Central memory CD4-positive, alpha-beta T cell (primary cell): ENCODE measurements around the gene UROS.

Experiments used
- DNase-seq: peaks from one replicate; pipeline ENCODE4 v3.0.0; 2022

Gene UROS

DNA sequence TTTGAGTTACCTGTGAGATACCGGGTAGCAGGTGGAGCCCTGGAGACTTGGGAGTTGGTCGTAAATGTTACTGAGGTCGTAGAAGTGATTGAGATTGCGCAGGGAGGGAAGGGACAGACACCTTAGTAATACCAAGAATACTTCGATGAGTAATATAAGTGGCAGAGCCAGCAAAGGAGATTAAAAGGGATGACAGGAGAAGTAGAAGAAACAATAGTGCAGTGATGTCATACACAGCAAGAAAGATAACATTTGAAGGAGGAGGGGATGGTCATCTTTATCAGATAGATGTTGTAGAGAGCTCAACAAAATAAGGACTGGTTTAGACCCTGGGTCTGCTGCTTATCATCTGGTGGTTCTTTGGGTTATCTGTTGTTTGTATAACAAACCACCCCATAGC, 5.3 kb upstream of the UROS start:
- no peak for DNase-seq

DNA sequence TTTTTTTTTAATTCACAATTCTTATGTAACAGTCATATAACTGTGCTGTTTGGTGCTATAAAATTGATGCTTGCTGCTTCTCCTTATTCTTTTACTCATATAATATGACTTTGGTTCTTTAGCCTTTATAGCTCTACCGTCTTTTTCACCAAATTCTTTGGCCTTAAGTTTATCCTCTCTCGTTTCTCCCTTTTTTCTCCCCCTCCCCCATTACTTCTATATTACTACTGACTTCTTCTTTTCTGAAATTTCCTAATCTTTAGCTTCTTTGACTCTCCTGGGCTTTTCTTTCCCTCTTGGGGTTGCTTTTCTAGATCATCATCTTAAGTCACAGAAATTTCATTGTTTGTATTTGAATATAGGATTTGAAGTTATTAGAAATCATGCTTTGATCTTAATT, 4.1 kb upstream of the UROS start:
- DNase-seq: no peak

DNA sequence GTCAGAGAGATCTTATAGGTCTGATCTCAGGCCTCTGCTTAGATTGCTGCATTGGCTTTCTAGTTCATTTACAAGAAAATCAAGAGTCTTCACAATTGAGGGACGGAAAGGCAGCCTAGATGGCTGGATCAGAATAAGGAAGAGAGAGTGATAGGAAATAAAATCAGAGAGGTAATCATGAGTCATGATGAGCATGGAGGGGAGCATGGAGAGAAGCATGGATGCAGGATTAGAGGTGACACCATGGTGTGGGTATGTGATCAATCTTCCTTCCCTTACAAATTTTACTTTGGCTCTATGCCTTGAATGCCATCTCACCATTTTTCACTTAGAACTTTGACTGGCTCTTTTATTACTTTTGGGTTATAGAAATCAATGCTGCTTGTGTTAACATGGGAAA, 1.7 kb upstream of the UROS start:
- DNase-seq: no peak

DNA sequence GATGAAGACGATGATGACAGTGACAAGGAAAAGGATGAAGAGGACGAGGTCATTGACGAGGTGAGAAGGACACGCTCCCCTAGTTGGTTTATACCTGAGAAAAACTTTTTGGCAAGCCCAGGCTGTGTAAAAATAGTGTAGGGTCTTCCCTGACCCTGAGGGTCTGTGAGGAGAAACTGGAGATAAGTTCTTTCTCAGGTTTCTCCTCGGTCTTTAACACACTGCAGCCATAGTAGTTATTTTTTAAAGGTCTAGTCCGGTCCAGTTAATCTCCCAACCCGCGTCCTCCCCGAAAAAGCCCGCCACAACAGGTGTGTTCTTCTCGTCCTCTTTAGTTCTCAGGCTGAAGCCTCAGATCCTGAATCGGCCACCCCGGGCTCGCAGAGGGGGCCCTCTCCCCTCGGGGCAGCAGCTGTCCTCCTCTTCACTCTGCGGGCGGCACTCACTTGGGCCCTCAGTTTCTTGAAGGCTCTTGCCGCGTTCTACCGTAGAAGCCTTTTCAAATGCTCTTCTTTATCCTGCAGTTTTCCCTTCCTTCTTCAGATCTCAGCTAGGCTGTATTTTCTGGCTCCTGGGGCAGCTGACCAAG, 699 bp upstream of the UROS start:
- DNase-seq: peak; percentile 2

DNA sequence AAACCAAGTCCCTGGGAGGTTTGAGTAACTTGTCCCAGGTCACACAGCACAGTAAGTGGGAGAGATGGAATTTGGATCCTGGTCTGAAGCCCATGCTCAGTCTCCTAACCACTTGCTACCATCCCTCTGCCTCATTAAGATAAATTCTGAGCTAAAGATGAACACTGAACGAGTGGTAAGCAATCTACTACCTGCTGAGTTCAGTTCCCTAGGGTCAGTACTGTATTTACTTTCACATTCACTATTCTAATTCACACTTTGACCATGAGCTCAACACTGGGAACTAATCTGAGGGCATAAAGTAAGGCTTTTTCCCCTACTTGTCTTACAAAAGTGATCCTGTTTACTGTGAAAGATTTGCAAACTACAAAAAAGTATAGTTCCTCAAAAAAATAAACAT, 2.4 kb downstream of the UROS start:
- DNase-seq: no peak

DNA sequence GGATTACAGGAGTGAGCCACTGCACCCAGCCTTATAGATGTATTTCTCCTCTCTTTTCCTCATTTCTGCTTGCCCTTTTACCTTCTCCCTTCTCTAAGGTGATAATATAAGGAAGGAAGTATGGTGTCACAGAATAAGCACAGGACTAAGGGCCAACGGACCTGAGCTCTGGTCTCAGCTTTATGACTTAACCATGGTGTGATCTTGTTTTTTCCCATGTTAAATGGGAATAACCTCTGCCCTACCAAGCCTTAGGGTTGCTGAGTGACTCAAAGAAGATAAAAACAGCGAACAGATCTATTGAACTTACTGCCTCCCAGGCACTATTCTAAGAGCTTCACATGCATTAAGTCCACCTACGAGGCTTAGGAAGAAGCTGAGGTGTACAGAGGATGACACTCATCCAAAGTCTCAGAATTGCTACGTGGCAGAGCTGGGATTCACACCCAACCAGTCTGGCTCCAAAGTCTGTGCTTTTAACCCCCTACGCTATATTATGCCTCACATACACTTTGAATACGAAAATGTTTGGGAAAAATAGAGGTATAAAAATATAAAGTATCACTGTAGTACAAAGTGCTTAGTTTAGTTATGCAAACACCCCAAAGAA, 5.6 kb downstream of the UROS start:
- no peak for DNase-seq

DNA sequence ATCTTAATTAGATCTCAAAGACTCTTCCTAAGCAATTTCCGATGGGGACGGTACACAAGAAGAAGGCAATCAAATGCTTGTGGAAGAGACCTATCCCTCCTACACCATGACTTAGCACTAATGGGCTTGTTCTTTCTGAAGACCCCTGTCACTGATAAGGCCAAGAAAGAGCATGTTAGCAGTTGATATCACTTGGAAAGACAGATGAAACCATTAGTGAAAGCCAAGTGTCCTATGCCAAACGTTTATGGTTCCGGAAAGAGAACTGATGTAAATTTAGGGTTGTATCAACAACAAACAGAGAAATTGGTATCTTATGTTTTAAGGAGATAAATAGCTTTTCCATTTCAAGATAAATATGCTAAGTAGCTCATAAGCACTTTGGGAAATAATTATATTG, 6.5 kb downstream of the UROS start:
- DNase-seq: no peak

DNA sequence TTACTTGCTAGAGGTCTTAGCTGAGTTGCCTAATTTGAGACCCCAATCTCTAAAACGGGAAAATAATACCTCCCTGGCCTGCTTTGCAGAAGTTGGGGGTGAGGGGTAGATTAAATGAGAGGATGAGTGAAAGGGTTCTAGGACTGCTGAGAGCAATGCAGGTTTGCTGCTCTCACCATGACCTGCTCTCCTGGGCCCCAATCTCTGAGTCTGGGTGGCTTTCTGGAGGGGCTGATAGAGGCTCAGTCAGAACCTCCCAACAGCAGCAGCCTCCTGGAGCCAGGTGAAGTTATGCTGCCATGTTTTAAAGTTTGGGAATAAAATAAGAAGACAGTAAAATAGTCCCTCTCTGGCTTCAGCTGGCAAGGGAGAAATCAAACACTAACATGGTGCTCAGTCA, 7.3 kb downstream of the UROS start:
- no peak for DNase-seq

DNA sequence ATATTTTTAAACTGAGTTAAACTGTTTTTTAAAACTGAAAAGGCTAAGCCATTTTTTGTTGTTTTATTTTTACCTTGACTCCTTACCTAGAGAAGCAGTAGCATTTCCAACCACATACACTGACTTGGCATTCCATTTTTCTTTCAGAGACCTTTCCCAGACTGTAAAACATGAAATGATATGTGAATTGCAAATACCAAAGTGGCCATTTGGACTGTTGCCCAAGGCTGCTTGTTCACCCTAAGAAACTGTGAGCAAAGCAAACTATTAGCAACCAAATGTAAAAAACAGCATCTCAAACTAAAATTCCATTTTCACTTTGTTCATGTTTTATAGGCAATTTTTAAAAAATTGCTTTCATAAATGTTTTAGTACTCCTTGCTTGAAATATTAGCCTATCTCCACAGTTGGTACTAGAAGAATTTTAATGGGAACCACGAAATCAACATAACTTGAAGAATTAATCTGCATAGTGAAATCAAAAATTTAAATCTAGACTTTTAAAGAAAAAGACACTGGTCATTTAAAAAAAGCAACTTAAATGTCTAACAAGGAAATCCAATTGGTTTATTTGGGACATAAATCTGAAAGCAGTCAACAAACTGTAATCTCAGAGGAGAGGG, 10.8 kb downstream of the UROS start:
- DNase-seq: no peak

DNA sequence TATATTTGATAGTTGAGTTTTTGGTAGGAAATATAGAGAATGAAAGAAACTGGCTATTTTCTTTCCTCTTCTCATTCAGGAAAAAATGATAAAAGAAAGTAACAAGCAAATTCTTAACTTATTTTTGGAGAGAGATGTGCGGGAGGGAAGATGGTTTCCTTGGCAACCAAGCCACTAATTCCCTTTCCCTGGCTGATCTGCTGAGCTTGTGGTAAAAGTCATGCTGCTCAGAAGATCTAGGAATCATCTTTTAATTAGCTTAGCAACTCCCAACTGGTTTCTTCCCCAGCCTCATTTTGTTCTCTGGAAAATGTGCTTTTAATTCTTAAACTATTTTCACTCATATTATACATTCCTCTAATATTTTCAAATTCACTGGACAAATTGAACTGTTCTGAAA, 11.8 kb downstream of the UROS start:
- no peak for DNase-seq

DNA sequence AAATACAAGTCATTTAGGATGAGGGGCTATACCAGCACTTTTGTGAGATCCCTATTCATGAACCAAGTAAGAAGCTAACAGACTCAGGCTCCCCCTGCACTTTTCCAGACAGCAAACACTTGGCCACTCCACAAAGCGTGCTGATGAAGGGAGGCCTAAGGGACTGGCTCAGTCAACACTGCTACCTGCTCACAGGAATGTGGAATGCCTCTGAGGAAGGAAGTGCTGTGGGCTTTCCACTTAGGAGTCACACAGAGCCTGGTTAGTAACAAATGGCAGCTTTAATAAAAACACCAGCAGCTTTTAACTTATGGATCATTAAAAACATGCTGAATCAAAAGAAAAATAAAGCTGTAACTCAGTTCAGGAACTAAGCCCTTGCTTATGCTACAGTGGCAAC, 15.0 kb downstream of the UROS start:
- no peak for DNase-seq

DNA sequence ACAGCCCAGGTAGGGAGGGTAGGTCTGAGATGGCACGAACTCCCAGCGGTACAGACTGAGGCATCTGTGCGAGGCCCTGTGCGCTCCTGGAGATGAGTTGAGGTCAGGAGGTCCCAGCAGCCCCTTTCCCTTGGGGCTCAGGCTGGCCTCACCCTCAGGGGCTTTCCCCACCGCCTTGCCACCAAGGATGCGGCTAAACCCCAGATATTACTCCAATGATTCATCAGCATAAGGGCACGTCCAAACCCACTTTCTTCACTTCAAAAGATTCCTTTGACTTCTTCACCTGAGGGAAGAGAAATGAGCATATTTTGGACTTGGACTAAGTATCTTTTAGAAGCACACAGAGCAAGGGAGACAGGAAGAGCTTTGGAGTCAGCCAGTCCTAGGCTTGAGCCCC, 20.3 kb downstream of the UROS start:
- DNase-seq: no peak

DNA sequence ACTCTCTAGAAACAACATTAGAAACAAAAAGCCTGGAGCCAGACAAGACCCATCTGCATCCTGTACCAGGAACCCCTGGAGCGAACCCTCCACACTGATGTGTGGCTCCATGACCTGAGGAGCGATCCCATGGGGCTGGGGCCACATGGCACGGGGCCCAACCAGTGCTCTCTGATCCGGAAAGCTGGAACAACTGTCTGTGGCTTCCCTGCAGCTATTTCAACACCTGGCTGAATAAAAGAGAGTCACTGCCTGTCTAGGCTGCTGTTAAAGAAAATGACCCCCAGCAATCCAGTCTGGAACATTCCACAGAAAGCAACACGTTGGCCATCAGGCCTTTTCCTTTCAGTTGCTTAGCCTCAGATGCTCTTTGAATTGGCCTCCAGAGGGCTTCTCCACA, 20.9 kb downstream of the UROS start:
- no peak for DNase-seq

DNA sequence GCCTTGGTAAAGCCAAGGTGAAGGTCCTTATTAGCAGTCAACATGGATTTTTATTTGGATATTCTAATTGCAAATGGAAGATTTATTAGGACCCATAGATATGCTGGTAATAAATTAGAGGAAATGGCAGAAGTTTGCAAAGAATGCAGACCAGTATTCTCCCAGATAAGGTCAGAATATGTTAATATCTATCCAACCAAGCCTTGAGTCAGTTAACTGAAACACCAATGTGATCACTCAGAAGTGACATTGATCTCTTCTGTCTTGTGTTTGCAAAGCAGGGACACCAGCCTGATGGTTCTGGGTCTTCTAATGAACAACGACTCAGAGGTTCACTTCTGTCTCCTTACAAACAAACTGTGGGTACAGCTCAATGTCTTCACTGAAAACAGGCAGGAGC, 21.5 kb downstream of the UROS start:
- DNase-seq: no peak

DNA sequence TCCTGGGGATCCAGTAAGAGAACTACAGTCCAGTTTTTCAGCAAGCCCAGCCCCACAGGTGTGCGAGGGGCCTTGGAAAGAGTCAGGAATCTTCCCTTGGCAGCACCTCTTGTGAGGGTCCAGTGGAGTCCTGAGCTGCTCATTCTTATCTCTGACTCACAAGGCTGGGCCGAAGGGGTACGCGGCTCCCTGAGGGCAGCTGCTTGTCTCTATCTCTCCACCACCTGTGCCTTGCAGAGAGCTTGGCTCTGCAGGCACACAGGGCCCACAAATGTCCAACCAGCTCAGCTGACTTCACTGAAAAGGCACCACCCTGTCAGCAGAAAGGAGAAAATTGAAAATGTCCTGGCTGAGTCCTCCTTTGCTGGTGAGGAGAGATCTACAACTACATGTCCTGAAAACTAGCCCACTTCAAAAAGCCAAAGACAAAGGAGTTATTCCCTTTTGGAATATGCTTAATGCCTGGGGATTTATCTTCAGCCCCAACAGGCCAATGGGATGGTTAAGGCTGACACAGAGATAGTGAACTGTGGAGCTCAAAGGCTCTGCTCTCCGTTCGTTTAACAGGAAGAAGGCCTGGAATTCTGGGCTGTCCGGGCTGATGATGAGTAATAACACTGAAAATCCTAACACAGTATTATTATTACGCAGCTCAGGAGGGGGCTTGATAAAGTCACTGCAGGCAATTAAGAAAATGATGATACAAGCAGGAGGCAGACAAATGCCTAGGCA, 23.4 kb downstream of the UROS start:
- DNase-seq: no peak

DNA sequence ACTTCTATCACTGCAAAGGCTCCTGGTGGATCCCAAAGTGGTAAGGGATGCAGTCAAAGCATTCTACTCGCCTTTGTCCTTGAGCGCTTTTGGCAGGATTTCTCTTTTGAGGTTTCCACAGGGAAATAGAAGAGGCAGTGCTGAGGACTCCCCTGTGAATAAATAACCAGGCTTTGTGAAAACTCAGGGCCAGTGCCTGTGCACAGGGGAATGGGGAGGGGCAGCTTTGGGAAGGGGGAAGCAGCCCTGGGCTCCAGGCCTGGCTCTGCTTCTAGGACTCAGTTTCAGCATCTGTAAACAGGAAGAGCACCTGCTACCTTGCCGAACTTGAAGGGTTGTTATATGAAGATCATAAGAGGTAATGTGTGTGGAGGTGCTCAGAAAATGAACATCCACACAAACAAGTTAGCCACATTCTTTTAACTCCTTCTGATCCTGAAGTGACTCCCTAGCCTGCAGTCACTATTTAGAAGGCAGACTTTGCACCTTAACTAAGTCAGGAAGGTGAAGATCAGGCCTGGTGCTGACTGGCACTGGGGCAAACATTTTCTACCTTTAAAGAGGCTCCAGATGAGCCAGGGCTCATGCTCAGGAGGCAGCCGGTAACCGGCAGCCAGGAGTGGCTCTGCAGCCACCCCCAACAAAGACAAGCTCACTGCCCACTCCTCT, 24.9 kb downstream of the UROS start:
- DNase-seq: no peak

DNA sequence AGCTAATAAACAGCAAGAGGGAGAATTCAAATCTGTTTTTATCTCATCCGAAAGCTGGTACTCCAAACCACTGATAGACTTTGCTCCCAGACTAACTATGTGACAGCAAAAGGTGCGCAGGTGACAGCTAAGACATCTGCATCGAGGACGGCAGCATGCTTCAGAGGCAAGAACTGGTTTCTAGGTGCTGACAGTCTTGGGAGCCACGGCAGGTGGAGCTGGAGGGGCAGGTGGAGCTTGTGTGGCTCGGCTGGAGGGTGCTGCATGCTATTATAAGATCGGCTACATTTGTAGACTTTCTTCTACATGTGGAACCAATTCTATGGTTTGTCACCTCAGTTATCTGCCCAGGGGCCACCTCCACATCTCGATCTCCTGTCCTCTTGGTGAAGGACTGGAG, 25.6 kb downstream of the UROS start:
- no peak for DNase-seq

DNA sequence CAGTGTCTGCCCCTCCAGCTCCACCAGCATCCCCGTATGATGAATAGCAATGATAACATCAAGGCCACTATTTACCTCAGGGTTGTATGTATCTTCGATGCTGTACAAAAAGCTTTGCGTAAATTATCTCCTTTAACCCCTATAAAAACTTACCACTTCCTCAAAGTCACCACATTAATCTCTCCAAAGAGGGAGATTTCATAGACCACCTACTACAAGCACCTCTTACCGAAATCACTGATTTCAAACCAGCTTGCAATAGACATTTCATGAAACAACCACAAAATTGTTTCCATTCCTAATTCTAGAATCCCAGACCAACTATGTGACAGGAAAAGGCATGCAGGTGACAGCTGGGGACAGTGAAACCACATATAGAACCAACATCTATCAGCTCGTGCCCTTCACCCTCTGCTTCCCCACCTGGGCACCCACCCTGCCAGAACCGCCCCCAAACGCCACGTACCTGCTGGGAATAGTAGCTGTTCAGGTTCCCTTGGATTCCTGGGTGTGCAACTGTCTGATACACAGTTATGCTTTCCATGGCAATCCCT, 27.3 kb downstream of the UROS start:
- no peak for DNase-seq

DNA sequence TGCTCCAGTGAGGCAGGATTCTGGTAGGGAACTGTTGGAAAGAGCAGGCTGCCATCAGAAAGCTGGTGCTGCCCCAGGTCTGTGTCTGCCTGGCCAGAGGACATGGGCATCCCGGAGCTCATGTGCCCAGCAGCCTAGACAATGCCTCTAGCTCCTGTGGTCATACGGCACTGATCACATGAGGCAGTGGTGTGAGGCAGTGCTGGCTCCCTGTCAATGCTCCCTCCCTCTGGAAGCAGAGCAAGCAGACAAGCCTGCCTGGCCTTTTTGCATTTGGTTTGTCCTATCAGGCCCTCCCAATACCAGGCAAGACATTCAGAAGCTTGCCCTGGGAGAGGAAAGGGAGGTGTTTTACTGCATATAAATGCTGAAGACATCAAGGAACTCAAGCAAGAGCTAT, 27.9 kb downstream of the UROS start:
- no peak for DNase-seq

DNA sequence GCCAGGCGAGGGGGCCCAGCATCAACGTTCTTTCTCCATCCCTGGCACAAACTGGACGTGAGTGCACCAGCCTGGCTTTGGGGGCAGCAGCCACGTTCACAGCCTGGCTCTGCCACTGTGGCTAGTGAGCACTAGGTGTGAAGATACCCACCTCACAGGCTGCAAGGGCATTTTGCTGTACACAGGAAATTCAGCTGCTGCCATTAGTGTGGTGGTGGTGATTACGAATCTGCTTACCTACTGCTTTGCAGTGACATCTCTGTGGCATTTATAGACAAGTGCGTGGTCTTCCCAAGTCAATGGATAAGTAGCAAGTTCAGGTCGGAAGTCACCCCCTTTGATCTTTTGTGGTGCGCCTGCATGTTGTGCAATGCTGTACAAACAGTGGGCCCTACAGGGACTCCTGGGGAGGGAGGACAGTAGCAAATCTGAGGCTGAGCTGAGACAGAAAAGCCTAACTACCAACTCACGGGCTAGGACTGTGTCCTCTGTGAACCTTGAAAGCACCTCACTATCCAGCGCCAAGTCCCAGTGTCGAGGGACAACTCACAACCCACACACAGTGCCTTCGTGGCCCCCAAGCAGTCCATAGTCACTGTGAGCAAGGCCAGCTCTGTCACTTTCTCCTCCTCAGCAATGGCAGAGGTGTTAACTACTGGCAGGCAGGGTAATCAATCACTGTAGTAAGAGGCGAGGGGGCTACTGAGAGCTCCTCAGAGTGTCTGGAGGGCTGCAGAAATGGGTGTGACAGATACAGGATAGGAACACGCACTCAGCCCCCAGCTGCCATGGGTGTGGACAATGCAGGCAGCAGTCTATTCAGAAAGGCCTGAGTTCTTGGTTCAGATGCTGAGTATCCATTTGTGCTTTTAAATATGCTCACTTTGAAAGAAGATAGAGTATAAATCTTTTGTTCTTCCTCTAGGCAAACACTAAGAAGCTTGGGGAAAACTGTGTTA, 30.4 kb downstream of the UROS start:
- no peak for DNase-seq

DNA sequence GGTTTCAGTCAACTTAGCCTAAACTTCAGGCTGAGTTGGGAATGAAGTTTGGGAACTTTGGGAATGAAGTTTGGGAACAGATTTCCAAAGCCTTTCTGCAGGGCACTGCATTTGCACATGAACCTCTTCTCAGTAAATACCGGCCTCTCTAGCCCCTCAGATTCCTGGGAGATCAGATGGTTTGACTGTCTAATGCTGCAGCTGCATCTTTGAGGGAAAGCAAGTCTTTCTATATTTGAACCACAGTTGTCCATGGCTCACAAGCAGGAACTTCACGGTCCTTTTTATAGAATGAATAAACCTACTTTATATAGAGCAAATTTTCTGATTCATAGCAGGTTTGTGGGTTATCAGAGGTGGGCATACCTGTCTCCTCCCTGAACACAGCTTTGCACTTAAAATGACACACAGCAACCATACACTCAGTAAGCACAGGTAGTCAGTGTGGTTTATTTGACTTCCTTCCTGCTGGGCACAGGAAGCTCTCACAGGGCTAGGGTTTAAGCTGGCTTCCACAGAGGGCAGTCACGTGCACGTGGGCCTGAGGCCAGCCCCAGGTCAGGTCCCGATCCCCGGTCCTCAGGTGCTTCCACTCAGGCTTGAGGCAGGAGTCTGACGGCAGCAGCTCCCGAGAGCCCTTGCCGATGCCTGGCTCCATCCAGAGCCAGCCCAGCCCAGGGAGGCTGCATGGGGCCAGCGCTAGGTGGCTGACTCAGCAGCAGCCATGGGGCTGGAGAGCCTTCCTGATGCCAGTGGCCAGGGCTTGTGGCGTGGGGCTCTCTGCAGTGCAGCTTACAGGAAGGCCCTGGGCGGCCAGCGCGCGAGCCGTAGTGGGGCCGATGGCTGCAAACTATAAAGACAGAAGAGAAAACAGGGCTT, 34.7 kb downstream of the UROS start:
- DNase-seq: no peak
